ENCODE data around the gene LAMP5.

Gene LAMP5

DNA sequence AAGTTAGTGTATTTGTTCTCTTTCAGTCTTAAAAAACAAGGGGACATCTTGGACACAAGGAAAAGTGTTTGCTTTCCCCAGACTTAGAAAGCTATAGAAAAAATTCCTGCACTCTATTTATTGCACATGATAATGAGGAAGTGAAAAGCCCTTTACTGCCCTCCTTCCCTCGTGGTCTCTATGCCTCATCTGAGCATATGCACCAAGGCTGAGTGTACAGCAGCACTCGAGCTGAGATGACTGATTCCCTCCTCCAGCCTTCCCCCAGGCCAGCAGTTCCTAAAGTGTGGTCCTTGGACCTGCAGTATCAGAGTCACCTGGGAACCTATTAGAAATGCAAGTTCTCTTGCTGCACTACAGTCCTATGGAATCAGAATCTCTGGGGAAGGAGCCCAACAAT lies 14.3 kb upstream of the LAMP5 start:
- DNase-seq (ENCODE audit: low spot score), result no peak

GRCh38 chr20:9501473-9501872 lies 12.9 kb upstream of the LAMP5 start:
- no peak for DNase-seq (ENCODE audit: low spot score)

- peak; percentile 59 for DNase-seq (ENCODE audit: low spot score)
Observed at GRCh38 chr20:9503526-9504245, 10.7 kb upstream of the LAMP5 start.

GRCh38 chr20:9506280-9506821 lies 8.0 kb upstream of the LAMP5 start:
- DNase-seq (ENCODE audit: low spot score), result no peak

- DNase-seq (ENCODE audit: low spot score), result no peak
Observed at GRCh38 chr20:9506964-9507369, 7.4 kb upstream of the LAMP5 start.

- DNase-seq (ENCODE audit: low spot score), result no peak
Observed at GRCh38 chr20:9507544-9508239, 6.7 kb upstream of the LAMP5 start.

- DNase-seq (ENCODE audit: low spot score), result no peak
Observed at GRCh38 chr20:9508240-9508661, 6.1 kb upstream of the LAMP5 start.

DNA sequence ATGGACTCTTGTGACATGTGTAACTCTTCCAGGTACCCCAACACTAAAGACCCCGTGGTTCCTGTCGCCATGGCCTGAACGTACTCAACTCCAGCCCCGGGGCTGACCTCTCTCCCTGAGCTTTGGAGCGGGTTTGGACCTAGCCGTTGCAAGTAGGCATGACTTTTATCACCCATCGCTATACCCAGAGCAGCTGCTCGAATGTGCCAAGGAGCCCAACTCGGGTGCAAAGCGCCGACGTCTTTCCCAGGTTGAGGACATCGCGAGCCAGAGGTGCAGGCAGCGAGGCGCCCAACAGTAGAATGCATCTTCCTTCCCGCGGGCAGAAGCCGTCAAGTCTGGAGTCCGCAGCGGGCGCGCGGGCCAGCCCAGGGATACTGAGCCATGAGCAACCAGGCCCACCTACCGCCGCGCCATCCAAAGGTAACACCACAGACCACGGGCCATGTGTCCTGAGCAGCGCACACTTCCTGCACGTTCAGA lies 5.7 kb upstream of the LAMP5 start:
- DNase-seq (ENCODE audit: low spot score), result no peak

DNA sequence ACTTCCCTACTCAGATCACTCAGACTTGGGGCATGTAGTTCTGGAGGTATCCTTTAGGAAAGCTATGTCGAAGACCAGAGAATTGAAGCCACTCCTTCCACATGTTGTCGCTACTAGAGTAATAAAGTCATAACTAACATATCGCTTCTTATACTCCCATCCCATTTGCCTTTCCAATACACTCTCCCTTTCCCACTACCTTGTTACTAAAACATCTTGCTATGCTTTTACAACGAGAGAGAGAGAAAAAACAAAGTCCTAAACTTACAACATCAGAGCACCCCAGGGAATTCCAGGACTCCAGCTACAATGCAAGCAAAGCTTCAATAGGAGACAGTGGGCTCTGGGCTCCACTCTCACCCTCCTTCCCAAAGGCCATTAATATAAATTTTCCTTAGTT lies 5.1 kb upstream of the LAMP5 start:
- DNase-seq (ENCODE audit: low spot score), result no peak

DNA sequence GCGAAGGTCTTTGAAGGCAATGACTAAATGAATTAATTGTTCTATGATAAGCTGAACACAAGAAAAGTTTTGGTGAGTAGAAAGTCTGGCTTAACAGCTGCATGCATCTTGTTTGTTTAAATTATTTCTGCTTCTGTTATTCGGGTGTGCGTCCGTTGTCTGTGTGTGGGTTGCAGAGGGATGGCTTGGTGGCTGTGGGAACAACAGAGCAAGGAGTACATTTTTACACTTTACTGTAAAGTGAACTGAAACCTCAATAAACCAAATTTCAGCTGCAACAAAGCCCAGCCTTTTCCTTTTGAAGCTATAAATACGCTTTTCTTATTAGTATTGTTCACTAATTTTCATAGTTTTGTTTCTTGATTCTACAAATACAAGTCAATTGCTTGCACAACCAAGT lies 3.5 kb upstream of the LAMP5 start:
- no peak for DNase-seq (ENCODE audit: low spot score)

- no peak for DNase-seq (ENCODE audit: low spot score)
Observed at GRCh38 chr20:9514072-9514460, 324 bp upstream of the LAMP5 start.

GRCh38 chr20:9515214-9515585 lies 810 bp downstream of the LAMP5 start:
- DNase-seq (ENCODE audit: low spot score), result no peak

DNA sequence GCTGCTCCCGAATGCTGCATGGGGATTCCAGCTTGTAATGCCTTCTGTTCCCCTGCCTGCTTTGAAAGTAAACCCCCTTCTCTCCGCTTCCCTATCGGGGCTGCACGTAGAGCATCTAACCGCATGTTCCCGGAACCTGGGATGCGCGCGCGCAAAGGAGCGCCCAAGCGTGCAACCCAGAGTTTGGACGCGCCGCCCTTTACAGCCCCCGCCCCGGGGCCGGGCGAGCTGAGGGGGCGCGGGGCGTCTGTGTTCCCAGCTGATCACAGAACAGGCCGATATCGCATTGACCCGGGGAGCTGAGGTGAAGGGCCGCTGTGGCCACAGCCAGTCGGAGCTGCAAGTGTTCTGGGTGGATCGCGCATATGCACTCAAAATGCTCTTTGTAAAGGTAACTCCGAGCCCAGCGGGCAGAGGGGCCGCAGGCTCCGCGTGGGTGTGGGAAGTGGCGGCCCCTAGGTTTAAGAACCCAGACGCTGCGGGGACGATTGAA lies 1.4 kb downstream of the LAMP5 start:
- DNase-seq (ENCODE audit: low spot score), result no peak

DNA sequence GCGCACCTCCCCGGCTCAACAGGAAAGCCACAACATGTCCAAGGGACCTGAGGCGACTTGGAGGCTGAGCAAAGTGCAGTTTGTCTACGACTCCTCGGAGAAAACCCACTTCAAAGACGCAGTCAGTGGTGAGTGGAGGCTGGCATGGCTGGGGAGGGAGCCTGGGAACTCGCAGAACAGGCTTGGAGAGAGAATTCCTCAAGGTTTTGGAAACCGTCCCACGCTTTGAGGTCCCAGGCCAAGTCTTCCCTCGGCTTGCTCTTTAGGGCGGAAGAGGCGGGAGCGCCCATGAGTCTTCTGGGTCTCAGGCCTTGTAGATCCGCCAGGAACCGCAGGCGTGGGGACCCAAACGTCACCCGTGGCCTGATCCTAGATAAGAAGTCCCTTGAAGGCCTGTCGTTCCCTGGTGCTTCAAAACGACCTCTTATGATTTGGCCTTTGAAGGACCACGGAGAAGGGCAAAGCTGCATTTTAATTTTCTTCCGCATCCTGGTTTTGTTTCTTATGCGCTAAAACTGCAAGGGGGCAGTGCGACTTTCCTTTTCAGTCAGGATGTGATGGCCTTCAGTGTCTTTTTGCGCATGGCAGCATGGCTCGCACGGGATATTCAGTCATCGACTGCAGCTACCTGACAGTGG lies 2.0 kb downstream of the LAMP5 start:
- peak; percentile 45 for DNase-seq (ENCODE audit: low spot score)

GRCh38 chr20:9517297-9518162 lies 3.1 kb downstream of the LAMP5 start:
- no peak for DNase-seq (ENCODE audit: low spot score)

- DNase-seq (ENCODE audit: low spot score), result no peak
Observed at GRCh38 chr20:9518576-9519175, 4.3 kb downstream of the LAMP5 start.

DNA sequence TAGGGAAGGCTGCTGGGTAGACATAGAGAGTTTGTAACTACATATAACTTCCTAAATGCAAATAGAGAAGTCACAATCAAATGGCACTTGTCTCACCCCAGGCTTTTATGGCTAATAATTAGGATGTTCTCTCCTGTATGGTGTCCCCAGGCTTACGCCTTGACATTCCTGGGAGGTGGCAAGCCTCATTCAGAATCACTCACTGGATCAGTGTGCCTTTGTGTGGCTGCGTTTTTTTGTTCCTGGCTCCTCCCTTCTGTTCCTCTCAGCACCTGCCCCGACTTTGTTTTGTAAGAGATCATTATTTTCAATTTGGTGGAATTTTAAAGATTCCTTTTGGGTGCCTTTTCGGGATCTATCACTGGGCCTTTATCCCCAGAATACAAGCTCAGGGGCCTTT lies 5.7 kb downstream of the LAMP5 start:
- DNase-seq (ENCODE audit: low spot score), result no peak

GRCh38 chr20:9523636-9524035 lies 9.2 kb downstream of the LAMP5 start:
- DNase-seq (ENCODE audit: low spot score), result no peak

DNA sequence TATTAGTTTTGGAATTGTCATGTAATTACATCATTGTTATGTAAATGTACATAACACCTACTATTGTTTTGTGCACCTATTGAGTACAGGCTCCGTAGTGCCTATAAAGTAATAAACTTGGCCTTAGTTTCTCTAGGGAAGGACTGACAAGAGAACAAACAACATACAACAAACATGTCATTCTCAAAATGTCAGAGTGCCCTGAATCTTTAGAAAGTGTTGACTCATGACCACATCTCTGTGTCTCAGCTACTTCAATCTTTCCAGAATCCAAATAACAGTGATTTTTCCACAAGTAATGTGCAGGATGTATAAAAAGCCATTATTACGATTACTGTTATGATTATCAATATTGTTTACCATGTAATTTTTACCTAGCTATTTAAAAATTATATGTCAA lies 17.2 kb downstream of the LAMP5 start:
- no peak for DNase-seq (ENCODE audit: low spot score)

DNA sequence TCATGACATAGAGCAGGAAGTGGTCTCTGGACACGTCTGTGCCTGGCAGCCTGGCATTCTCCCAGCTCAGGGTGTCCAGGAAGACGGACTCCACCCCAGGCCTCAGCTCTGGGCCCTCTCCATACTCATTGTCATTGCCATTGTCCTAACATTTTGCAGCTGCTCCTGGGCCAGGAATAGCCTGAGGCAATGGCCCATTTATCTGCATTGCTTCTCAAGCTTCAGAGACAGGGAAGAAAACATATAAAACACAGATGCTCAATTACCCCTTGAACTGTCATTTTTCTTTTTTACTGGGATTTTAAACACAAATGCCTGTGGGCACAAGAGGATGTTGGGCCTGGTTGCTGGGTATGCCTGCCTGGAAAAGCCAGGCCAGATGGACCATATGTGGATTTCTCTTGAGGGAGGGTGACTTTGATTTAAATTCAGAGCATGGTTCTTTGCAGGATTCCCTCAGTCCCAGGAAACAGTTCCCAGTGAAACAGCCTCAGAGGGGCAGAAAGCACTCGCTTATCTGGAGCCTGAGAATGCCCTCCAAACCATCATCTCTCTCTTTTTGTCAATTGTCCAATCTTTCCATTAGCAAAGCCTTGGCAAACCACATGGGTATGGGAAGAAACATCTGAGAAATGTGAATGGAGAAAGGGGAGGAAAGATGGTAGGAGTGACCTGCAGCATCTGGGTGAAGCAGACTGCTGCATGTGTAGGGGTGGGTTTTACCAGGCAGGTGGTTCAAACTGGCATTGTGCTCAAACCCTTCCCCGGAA lies 17.9 kb downstream of the LAMP5 start:
- DNase-seq (ENCODE audit: low spot score), result no peak

DNA sequence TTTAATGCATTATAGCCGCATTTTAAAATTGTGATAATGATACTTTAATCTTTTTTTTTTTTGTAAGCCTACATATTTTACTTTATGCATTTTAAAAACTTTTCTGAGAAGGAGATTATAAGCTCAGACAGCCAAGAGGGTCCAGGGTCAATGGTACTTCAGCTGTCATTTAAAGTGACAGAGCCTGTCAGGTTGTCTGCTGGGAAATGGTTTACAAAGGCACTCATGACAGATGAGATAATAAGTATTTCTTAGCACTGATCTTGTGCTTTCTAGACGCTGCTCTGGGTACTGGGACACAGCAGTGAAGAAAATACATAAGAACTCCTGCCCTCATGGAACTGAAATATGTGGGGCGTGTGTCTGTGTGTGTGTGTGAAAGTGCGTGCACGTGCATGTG lies 19.6 kb downstream of the LAMP5 start:
- DNase-seq (ENCODE audit: low spot score), result no peak
